Activated CD4-positive, alpha-beta memory T cell treated with anti-CD3 and anti-CD28 coated beads for 36 hours (primary cell): ENCODE results near the gene KLHL2. TPM values are rescaled to one million over a fixed set of nuclear protein-coding genes. Genes with fewer than 3 reads are reported as not detected.

ENCODE experiments used
- CTCF ChIA-PET: fragments of 350-600 bp; sonication (Branson Sonifier 250); formaldehyde crosslinking; loops from one replicate; lab custom pipeline; 2021; ENCODE audit warnings: antibody characterized with exemption, inconsistent platforms; lab: Charles Lee
- POLR2A ChIA-PET: fragments of 350-600 bp; sonication (Branson Sonifier 250); formaldehyde crosslinking; loops from one replicate; lab custom pipeline; 2021; ENCODE audit warnings: antibody characterized with exemption; lab: Charles Lee
- DNase-seq: peaks from one replicate; pipeline ENCODE4 v3.0.0-alpha.2; 2020
- H3K27ac Mint-ChIP-seq: one replicate; pipeline ENCODE4 v1.8.0; 2021; ENCODE audit warnings: mixed read lengths
- H3K27me3 Mint-ChIP-seq: one replicate; pipeline ENCODE4 v1.8.0; 2021; ENCODE audit warnings: mixed read lengths
- H3K36me3 Mint-ChIP-seq: one replicate; pipeline ENCODE4 v1.8.0; 2021; ENCODE audit warnings: mixed read lengths
- H3K4me1 Mint-ChIP-seq: one replicate; pipeline ENCODE4 v1.8.0; 2021; ENCODE audit warnings: low read depth, mixed read lengths
- H3K4me3 Mint-ChIP-seq: one replicate; pipeline ENCODE4 v1.8.0; 2021; ENCODE audit warnings: mild to moderate bottlenecking, mixed read lengths
- H3K9me3 Mint-ChIP-seq: one replicate; pipeline ENCODE4 v1.8.0; 2021; ENCODE audit warnings: mixed read lengths
- intact Hi-C: fragments of 100-400 bp; cut with micrococcal nuclease; formaldehyde crosslinking; loops from one replicate; pipeline ENCODE4 v1.15.1; 2023
- total RNA-seq, 2 experiments: library from RNA; stranded (reverse); gene quantifications; one replicate each; pipeline ENCODE4 v1.2.3, GENCODE V29; 2021

Gene KLHL2
- total RNA-seq, 2 experiments from 2014 or later: 25.0 to 26.0 TPM

DNA sequence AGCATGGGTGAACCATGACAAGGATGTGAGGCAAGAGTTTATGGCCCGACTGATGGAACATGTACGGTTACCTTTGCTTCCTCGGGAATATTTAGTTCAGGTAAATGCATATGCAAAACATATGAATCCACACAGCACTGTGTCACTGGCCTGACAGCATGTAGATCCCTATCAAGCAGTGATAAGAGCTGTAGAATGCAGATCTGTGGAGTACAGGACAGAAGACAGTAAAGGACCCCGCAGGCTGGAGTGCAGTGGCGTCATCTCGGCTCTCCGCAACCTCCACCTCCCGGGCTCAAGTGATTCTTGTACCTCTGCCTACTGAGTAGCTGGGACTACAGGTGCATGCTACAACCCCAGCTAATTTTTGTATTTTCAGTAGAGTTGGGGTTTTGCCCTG lies 90.3 kb downstream of the KLHL2 start:
- H3K27me3 Mint-ChIP-seq: no peaks in the 10 kb centered on the region
- intact Hi-C loops: no loop called here

DNA sequence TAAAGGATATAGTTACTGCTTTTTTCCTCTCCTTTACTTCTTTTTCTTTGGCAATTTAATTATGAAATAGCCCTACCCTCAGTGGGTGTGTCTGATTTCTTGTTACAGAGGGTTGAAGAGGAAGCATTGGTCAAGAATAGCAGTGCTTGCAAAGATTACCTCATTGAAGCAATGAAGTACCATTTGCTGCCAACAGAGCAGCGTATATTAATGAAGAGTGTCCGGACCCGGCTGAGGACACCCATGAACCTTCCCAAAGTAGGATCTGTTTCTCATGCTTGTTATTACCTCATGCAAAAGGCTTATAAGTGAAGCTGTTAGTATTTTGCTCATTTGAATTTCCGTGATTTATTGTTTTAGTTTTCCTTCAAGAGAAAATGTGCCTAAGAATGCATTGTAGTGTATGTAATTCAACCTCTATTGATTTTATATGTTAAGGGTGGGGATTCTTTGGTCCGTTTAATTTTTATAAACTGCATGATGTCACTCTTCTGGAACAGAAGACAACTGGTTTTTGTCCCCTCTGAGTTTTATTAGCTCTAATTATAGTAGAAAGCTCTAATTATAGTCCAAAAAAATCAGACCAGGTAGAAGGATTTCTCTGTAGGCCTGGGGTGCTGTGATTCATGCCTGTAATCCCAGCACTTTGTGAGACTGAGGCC lies 92.2 kb downstream of the KLHL2 start:
- H3K4me1 Mint-ChIP-seq: peaks cover 22% of the 10 kb centered on the region
- peaks cover 27% of the 10 kb centered on the region for H3K36me3 Mint-ChIP-seq
- ChIA-PET POLR2A (no interaction called here), CTCF (no interaction called here)
- no peak overlapping the region for H3K4me3 Mint-ChIP-seq
- no peaks in the 10 kb centered on the region for H3K9me3 Mint-ChIP-seq
- no peaks in the 10 kb centered on the region for H3K27me3 Mint-ChIP-seq
- no peak for DNase-seq
- intact Hi-C loops: no loop called here
- no peak overlapping the region for H3K27ac Mint-ChIP-seq

More for the DNA sequence above, 90.3 kb downstream of the KLHL2 start:
- POLR2A ChIA-PET: no interaction called here
- CTCF ChIA-PET: no interaction called here
- Mint-ChIP-seq H3K36me3 (peaks cover 24% of the 10 kb centered on the region), H3K4me3 (no peak overlapping the region), H3K9me3 (no peaks in the 10 kb centered on the region), H3K4me1 (peaks cover 26% of the 10 kb centered on the region), H3K27ac (no peak overlapping the region)
- no peak for DNase-seq

DNA sequence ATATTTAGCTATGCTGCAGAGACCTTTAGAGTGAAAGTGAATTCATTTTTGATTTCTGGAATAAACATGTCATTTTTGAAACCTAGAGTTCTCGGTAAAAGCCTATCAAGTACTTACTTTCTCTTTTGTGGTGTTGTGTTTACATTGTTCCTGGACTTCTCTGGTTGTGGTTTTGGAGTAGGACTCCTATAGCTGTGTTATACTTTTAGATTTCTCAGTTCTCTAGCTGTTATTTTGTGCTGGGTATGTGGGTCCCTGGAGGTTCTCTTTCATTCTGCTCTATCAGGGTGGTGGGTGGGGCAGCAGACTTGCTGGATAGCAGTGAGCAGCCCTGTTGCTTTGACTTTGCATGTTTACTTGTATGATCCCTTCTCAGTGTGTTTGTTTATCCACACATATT lies 94.5 kb downstream of the KLHL2 start:
- POLR2A ChIA-PET: no interaction called here
- DNase-seq: peak; percentile 15
- H3K27me3 Mint-ChIP-seq: no peaks in the 10 kb centered on the region
- H3K4me3 Mint-ChIP-seq: peak overlapping the region; percentile 58
- CTCF ChIA-PET: interaction anchor here (1.8 kb wide), 1 partner anchor 171 kb away, joined by 6 read pairs; no protein-coding TSS in a partner anchor
- H3K27ac Mint-ChIP-seq: peak overlapping the region; percentile 34
- no peaks in the 10 kb centered on the region for H3K9me3 Mint-ChIP-seq
- peaks cover 24% of the 10 kb centered on the region for H3K36me3 Mint-ChIP-seq
- intact Hi-C loops: loop anchor here (1.0 kb wide), 1 partner anchor 25 kb away; the partner anchor contains the start of gene MSMO1
- peaks cover 12% of the 10 kb centered on the region for H3K4me1 Mint-ChIP-seq

DNA sequence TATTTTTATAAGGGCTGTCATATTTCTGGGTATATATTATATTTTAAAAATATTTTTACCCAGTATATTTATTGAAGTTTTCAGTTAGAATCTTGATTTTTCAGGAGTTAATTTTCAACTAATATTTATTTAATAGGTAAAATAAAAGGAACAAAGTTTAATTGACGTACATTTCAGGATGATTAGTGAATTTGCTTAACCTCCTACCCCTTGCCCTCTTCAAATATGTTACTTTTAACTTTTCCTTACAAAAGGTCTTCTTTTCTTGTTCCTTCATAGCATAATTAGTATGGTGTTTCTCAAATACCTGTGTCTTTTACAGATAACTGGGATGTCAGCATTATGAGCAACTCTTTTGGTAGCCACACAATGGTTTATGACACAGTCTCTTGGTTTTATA lies 95.3 kb downstream of the KLHL2 start:
- intact Hi-C loops: loop anchor here (1.0 kb wide), 1 partner anchor 25 kb away; the partner anchor contains the start of gene MSMO1
- no peak for DNase-seq
- H3K36me3 Mint-ChIP-seq: peaks cover 21% of the 10 kb centered on the region
- no peak overlapping the region for H3K27ac Mint-ChIP-seq
- ChIA-PET POLR2A (no interaction called here), CTCF (interaction anchor here (1.8 kb wide), 1 partner anchor 171 kb away, joined by 6 read pairs; no protein-coding TSS in a partner anchor)
- no peaks in the 10 kb centered on the region for H3K9me3 Mint-ChIP-seq
- H3K4me3 Mint-ChIP-seq: no peak overlapping the region
- H3K4me1 Mint-ChIP-seq: peaks cover 12% of the 10 kb centered on the region
- H3K27me3 Mint-ChIP-seq: no peaks in the 10 kb centered on the region

DNA sequence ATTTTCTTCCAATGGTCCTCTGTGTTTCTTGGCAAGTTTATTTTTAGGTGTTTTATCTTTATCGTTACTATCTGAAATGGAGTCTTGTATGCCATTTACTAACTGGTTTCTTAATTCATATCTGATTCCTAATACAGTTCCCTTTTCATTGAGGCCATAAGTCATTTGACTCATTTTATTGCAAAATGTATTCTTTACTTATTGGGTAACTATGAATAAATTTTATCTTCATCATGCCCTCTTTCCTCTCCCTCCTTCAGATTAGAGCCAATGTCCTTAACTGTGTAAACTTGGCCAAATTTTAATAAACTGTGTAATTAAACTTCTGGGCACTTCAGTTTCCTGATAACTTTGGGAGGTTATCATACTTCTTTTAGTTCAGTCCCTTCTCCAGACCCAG lies 100.8 kb downstream of the KLHL2 start:
- Mint-ChIP-seq H3K27me3 (no peaks in the 10 kb centered on the region), H3K4me1 (no peaks in the 10 kb centered on the region), H3K4me3 (no peak overlapping the region), H3K36me3 (peaks cover 26% of the 10 kb centered on the region), H3K27ac (no peak overlapping the region), H3K9me3 (no peaks in the 10 kb centered on the region)
- ChIA-PET POLR2A (no interaction called here), CTCF (no interaction called here)
- intact Hi-C loops: no loop called here
- no peak for DNase-seq

DNA sequence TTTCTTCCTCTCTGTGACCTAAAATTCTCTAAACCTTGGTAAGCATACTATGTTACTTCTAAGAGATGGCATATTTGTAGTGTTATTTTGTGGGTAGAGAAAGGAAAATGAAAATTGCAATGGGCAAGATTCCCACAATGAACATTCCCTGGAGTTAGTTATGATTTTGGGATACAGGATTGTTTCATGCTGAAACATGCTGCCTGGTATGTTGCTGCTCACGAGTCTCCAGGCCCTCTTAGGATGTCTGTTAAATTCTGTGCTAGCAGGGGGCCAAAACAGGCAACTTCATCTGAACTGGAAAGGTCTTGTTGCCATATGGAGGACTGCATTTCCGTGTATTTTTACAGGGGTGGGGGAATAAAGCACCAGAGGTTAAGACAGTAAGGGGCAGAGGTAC lies 101.2 kb downstream of the KLHL2 start:
- Mint-ChIP-seq H3K4me1 (no peaks in the 10 kb centered on the region), H3K27me3 (no peaks in the 10 kb centered on the region), H3K4me3 (no peak overlapping the region), H3K27ac (no peak overlapping the region), H3K36me3 (peaks cover 27% of the 10 kb centered on the region), H3K9me3 (no peaks in the 10 kb centered on the region)
- intact Hi-C loops: no loop called here
- CTCF ChIA-PET: no interaction called here
- no peak for DNase-seq
- POLR2A ChIA-PET: no interaction called here

DNA sequence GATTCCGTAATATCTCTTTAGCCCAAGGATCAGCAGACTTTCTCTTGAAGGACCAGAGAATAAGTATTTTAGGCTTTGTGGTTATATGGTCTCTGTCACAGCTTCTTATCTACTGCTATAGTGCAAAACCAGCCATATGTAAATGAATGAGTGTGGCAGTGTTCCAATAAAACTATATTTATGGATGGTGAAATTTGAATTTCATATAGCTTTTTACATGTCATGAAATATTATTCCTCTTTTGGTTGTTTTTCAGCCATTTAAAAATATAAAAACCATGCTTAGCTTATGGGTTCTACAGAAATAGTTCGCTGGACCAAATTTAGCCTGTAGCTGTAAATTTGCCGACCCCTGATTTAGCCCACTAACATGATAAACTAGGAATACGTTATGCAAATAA lies 102.1 kb downstream of the KLHL2 start:
- no peaks in the 10 kb centered on the region for H3K27me3 Mint-ChIP-seq
- POLR2A ChIA-PET: no interaction called here

DNA sequence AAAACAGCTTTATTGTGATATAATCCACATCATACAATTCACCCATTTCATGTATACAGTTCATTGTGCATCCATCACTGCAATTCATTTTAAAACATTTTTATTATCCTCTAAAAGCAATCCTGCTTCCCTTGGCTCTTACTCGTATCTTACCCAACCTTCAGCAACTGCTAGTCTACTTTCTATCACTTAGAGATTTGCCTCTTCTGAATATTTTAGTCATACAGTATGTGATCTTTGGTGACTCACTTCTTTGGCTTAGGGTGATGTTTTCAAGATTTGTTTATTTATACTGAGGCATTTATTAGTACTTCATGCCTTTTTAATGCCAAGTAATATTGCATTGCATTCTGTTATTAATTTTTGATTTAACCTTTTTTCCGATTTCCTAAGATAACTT lies 105.1 kb downstream of the KLHL2 start:
- no peak overlapping the region for H3K27ac Mint-ChIP-seq
- no peaks in the 10 kb centered on the region for H3K4me1 Mint-ChIP-seq
- H3K36me3 Mint-ChIP-seq: peaks cover 23% of the 10 kb centered on the region
- no peak for DNase-seq
- H3K9me3 Mint-ChIP-seq: no peaks in the 10 kb centered on the region
- intact Hi-C loops: no loop called here
- no peaks in the 10 kb centered on the region for H3K27me3 Mint-ChIP-seq
- ChIA-PET CTCF (no interaction called here), POLR2A (no interaction called here)
- H3K4me3 Mint-ChIP-seq: no peak overlapping the region

More for the DNA sequence above, 102.1 kb downstream of the KLHL2 start:
- H3K9me3 Mint-ChIP-seq: no peaks in the 10 kb centered on the region
- no peak overlapping the region for H3K27ac Mint-ChIP-seq
- H3K4me1 Mint-ChIP-seq: no peaks in the 10 kb centered on the region
- H3K4me3 Mint-ChIP-seq: no peak overlapping the region
- peaks cover 26% of the 10 kb centered on the region for H3K36me3 Mint-ChIP-seq
- no peak for DNase-seq
- CTCF ChIA-PET: no interaction called here
- intact Hi-C loops: no loop called here

DNA sequence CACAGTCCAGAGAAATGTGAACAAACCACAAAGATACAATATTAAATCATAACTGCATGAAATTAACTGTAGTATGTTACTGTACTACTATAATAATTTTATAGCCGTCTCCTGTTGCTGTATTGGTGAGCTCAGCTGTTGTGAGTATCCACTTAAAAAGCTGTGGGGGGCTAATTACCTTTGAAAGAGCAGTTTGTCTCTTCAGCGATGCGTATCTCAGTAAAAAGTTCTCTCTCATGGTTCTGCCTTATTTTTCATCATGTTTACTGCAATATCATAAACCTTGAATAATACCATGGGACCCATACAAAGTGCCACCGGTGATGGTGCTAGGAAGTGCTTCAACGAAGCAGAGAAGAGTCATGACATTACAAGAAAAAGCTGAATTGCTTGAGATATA lies 111.7 kb downstream of the KLHL2 start:
- CTCF ChIA-PET: no interaction called here
- no peaks in the 10 kb centered on the region for H3K9me3 Mint-ChIP-seq
- H3K4me1 Mint-ChIP-seq: no peaks in the 10 kb centered on the region
- no peak for DNase-seq
- no peak overlapping the region for H3K4me3 Mint-ChIP-seq
- no peak overlapping the region for H3K27ac Mint-ChIP-seq
- POLR2A ChIA-PET: no interaction called here
- no peaks in the 10 kb centered on the region for H3K27me3 Mint-ChIP-seq
- intact Hi-C loops: no loop called here
- peaks cover 4% of the 10 kb centered on the region for H3K36me3 Mint-ChIP-seq

DNA sequence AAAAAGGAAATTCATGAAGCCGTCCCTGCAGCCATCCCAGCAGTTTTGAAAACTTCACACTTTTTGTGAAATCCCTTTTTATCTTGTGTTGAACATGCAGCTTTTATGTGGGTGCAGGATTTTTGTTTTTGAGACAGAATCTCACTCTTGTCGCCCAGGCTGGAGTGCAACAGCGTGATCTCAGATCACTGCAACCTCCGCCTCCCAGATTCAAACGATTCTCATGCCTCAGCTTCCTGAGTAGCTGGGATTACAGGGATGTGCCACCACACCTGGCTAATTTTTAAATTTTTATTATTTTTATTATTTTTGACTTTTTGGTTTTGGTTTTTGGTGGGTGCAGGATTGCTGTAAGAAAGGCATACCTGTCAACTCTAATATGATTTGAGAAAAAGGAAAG lies 112.1 kb downstream of the KLHL2 start:
- H3K27ac Mint-ChIP-seq: no peak overlapping the region
- intact Hi-C loops: no loop called here
- no peaks in the 10 kb centered on the region for H3K4me1 Mint-ChIP-seq
- H3K36me3 Mint-ChIP-seq: peaks cover 4% of the 10 kb centered on the region
- ChIA-PET POLR2A (no interaction called here), CTCF (no interaction called here)
- H3K9me3 Mint-ChIP-seq: no peaks in the 10 kb centered on the region
- no peak for DNase-seq
- no peaks in the 10 kb centered on the region for H3K27me3 Mint-ChIP-seq
- H3K4me3 Mint-ChIP-seq: no peak overlapping the region

DNA sequence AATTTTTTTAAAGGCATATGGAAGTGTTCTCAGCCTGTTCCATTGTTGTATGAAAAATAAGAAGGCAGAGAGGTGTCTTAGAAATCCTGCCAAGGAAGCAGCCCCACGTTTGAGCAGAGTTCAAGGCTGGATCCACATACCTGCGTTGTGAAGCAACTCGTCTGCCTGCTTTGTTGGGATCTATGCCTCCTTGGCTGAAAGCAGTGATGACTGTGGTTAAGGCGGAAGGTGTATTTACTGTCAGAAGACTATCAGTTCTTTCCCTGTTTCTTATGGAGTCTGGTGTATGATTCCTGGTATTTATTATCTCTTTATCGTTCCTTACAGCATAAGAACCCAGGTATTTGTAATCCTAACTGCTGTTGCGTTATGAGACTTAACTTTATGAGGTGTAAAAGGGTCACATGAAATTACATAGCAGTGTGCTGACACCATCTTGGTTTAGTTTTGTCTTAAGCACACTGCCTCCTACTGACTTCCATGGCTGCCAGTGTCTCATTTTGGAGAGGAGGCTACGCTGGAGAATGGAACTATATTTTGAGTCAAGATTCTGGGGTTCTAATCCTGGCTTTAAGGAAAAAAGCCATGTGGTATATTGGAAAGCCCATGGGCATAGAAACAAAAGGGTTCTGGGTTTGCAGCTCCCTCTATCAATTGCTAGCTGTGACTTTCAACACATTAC lies 117.0 kb downstream of the KLHL2 start:
- no peaks in the 10 kb centered on the region for H3K9me3 Mint-ChIP-seq
- intact Hi-C loops: no loop called here
- no peak overlapping the region for H3K4me3 Mint-ChIP-seq
- H3K36me3 Mint-ChIP-seq: no peaks in the 10 kb centered on the region
- DNase-seq: no peak
- ChIA-PET CTCF (interaction anchor here (0.7 kb wide), 1 partner anchor 19 kb away, joined by 3 read pairs; no protein-coding TSS in a partner anchor), POLR2A (no interaction called here)
- H3K27me3 Mint-ChIP-seq: no peaks in the 10 kb centered on the region
- no peak overlapping the region for H3K27ac Mint-ChIP-seq
- H3K4me1 Mint-ChIP-seq: peaks cover 13% of the 10 kb centered on the region

DNA sequence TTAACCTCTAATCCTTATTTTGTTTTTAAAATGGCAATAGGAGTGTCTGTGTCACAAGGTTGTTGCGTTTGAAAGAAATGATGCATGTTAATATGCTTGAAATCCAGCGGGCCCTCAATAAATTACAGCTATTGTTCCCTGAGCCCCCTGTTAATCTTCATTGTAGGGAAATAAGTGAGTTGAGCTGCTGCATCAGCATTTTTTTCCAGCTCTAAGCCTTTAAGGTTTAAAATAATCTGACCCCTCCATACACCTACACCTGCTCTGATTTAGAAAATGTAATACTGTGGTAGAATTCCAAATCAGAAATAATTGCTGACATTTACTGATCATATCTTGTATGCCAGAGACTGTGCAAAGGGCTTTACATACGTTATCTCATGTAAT lies 117.5 kb downstream of the KLHL2 start:
- H3K27me3 Mint-ChIP-seq: no peaks in the 10 kb centered on the region
- POLR2A ChIA-PET: no interaction called here
- no peak overlapping the region for H3K27ac Mint-ChIP-seq
- no peak overlapping the region for H3K4me3 Mint-ChIP-seq
- no peak for DNase-seq
- peaks cover 13% of the 10 kb centered on the region for H3K4me1 Mint-ChIP-seq
- peaks cover 3% of the 10 kb centered on the region for H3K36me3 Mint-ChIP-seq
- CTCF ChIA-PET: no interaction called here
- intact Hi-C loops: no loop called here
- H3K9me3 Mint-ChIP-seq: no peaks in the 10 kb centered on the region
